ENCODE results near the gene USP24.

- TF ChIP-seq CTCF (IDR thresholded peaks at IDR 0.05) (no peak), POLR2A (IDR thresholded peaks at IDR 0.05) (no peak)
Measured at GRCh38 chr1:55129194-55129728, 85.9 kb downstream of the USP24 start.

Measured in uterus (tissue), 2 donors.